Measurements from ENCODE around the gene PLEKHJ1.

The PLEKHJ1 gene

GRCh38 chr19:2269244-2270156 is 33.4 kb upstream of the PLEKHJ1 start:
- DNase-seq (ENCODE audit: low read depth): peak; percentile 64

- no peak for DNase-seq (ENCODE audit: low read depth)
Measured at GRCh38 chr19:2268861-2269243, 32.7 kb upstream of the PLEKHJ1 start.

- DNase-seq (ENCODE audit: low read depth): no peak
Measured at GRCh38 chr19:2268480-2268830, 32.3 kb upstream of the PLEKHJ1 start.

GRCh38 chr19:2266183-2266993 is 30.3 kb upstream of the PLEKHJ1 start:
- no peak for DNase-seq (ENCODE audit: low read depth)

DNA sequence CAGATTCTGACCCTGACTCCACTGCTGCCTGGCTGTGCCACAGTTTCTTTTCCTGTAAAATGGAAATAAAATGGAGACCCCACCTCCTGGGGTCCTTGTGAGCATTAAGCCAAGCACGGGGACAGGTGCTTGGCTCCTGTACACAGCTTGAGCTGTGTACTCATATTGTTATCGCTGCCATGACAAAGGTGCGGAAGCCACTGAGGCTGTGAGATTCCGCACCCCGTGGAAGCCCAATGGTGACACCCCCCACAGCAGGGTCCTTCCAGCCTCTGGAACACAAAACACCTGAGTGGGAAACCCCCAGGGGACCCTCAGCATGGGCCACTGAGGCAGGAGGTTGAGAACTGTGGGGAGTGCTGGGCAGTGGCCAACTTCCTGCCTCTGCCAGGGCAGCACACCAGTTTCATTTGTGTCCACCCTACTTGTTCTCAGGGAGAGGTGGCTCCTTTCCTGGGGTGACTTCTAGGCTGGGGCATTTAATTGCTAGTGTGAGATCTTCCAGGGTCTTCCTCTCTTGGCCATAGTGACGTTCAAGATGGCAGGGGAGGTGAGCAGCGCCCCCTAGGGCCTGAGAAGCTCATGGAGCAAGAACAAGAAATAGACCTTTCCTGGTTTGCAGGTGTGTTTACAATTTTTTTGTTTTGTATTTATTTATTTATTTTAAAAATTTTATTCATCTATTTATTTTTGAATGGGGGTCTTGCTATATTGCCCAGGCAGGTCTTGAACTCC is 25.5 kb upstream of the PLEKHJ1 start:
- no peak for DNase-seq (ENCODE audit: low read depth)

GRCh38 chr19:2260341-2260805 is 24.2 kb upstream of the PLEKHJ1 start:
- DNase-seq (ENCODE audit: low read depth): no peak

- no peak for DNase-seq (ENCODE audit: low read depth)
Measured at GRCh38 chr19:2259336-2259735, 23.2 kb upstream of the PLEKHJ1 start.

DNA sequence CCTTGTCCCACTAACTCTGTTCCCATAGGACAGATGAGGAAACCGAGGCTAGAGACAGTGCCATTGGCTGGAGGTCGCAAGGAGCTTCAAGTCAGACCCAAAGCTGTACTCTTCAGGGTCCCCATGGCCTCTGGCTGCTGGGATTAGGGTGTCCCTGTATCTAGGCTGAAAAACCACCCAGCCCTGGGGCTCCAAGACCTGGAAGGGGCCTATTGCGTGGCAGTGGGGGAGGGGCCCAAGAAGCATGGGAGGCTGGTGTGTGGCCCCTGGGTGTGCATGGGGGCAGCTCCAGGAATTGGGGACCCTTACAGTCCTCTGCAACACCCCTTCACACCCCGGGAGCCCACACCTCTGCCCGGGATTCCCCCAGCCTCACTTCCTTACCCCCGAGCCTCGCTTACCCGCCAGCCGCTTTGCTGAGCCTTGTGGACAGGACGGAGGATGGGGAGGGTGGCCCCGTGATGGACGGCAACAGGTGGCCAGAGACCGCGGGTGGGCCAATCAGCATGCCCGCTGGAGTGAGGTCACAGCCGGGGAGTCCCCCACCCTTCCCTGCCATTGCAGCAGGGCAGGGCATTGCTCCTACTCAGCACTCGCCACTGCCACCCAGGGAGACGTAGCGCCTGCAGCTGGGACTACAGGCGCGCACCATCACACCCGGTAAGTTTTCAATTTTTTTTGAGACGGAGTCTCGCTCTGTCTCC is 20.0 kb upstream of the PLEKHJ1 start, which contains the start of gene JSRP1:
JSRP1 (minus strand) TSS at position 436 of the 704 bp plus-strand sequence. CDS start 1,103 bp downstream, outside the sequence.
- no peak for DNase-seq (ENCODE audit: low read depth)

DNA sequence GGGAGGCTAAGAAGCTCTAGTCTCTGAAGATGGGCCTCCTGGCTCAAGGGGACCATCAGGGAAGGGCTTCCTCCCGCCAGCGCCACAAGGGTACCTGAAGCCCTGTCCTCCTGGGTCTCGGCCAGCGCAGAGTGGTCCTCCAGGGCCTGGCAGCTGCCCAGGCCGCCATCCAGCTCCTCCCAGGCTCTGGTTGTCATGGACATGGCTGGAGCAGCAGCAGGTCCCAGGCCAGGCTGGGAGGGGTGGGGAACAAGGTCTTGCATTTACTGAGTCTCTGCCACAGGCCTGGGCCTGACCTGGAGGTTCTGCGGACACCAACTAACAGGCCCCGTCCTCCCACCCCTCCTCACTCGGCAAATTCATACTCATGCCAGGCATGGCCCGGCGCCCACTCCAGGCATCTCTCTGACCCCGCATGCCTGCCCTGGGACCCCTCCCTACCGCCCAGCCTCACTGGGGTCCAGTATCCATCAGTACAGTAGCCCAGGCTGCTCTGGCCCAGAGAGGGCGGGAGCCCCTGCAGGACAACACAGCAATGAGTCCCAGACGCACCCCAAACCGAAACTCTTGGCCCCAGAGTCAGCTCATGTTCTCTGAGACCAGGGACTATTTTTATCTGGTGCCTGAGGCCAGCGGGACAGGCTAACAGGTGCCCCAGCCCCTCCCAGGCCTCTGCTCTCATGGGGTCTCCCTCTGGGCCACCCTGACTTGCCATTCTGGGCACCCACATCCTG is 19.1 kb upstream of the PLEKHJ1 start:
- no peak for DNase-seq (ENCODE audit: low read depth)

- DNase-seq (ENCODE audit: low read depth): no peak
Measured at GRCh38 chr19:2254064-2254872, 18.1 kb upstream of the PLEKHJ1 start.

DNA sequence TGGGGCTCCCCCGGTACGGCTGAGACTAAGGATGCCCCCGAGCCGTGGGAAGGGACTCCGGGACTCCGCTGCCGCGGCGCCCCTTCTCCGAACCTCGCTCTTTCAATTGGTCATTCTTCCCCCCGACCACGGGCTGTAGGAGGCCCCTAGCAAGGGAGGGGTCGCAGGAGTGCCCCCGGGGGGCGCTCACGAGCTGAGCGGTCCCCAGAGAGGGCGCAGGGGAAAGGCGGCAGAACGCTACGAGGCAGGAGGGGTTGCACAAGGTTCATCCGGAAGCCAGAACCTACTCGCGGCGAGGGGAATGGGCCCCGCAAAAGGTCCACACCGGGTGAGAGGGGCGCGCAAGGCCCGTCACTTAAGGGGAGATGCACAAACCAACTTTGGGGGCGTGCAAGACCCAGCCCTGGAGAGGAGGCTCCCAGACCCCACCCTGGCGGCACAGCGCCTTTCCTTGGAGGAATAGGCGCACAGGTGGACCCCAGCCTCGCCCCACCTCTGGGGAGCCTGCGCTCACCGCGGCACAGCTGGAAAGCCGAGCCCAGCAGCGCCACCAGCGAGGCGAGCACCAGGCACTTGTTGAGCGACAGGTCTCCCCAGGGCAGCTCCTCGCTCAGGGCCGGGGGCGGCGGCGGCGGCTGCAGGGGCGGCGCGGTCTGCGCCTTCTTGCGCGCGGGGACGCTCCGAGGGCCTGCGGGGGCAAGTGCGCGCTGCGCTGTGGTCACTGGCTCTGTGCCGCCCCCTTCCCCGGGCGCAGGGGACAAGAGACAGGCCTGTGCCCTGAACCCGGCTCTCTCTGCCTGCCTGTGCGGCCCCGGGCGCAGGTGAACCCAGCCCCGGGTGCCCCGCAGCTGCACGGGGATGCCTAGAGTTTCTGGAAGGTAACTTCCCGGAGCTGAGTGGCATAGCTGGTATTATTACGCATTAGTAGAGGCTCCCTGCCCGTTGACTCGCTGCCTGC is 17.3 kb upstream of the PLEKHJ1 start:
- DNase-seq (ENCODE audit: low read depth): no peak

DNA sequence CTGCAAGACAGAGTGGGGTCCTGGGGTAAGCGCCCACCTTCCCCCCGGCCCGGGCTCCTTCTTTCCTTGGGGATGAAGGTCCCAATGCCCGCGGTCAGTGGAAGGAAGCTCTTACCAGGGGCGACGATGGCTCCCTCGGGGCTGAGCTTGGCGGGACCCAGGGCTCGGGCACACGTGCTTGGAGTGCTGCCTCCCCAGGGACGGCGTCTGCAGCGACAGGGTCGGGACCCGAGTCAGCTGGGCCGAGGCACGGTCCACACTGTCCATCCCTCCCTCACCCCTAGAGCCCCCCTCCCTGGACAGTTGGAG is 16.6 kb upstream of the PLEKHJ1 start:
- no peak for DNase-seq (ENCODE audit: low read depth)

GRCh38 chr19:2252055-2252796 is 16.1 kb upstream of the PLEKHJ1 start:
- no peak for DNase-seq (ENCODE audit: low read depth)

GRCh38 chr19:2251106-2252054 is 15.3 kb upstream of the PLEKHJ1 start:
- no peak for DNase-seq (ENCODE audit: low read depth)

- no peak for DNase-seq (ENCODE audit: low read depth)
Measured at GRCh38 chr19:2250766-2251105, 14.6 kb upstream of the PLEKHJ1 start.

- DNase-seq (ENCODE audit: low read depth): no peak
Measured at GRCh38 chr19:2249880-2250765, 14.0 kb upstream of the PLEKHJ1 start.
